Suprapubic skin (tissue), 4 donors: ENCODE data around the gene MRPS21.

Source experiments
- POLR2A ChIP-seq, 2 donors: fragments of 450-650 bp; IDR thresholded peaks; one replicate each; pipeline ENCODE4 v1.6.1; 2017; ENCODE audit warnings: antibody characterized with exemption in 2 of 2, mild to moderate bottlenecking in 2 of 2, moderate library complexity in 2 of 2
- POLR2AphosphoS5 ChIP-seq, 3 donors: sonication (generic); formaldehyde crosslinking; IDR thresholded peaks; one replicate each; pipeline ENCODE4 v1.6.1; 2017; ENCODE audit warnings: antibody characterized with exemption in 3 of 3
- TF ChIP-seq, protein P1 (sequence below), 2 donors: fragments of 200-600 bp in 1 of 2; fragments of 450-650 bp in 1 of 2; sonication (generic) in 1 of 2; IDR thresholded peaks; one replicate each; pipeline ENCODE4 v1.5.1; 2016 to 2019; ENCODE audit warnings: antibody characterized with exemption in 2 of 2, mild to moderate bottlenecking in 1 of 2, moderate library complexity in 1 of 2

DNA sequence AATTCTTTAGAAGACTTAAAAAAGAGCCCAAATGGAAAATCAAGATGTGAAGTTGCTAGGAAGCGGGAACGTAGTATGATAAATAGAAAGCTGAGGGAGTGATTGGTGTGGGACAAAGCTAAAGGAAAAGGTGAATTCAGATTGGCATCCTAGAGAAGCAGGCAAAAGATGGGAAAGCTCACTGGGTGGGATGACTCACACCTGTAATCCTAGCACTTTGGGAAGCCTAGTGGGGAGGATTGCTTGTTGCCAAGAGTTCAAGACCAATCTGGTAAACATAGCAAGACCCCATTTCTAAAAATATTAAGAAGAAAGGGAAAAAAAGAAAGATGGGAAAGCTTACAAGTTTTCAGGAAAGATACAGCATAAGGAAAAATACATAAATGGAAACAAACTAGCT lies 1.8 kb downstream of the MRPS21 start:
- TF ChIP-seq POLR2A (IDR thresholded peaks at IDR 0.05) (no peak), POLR2AphosphoS5 (IDR thresholded peaks at IDR 0.05) (no peak)
- TF ChIP-seq, protein P1, sequence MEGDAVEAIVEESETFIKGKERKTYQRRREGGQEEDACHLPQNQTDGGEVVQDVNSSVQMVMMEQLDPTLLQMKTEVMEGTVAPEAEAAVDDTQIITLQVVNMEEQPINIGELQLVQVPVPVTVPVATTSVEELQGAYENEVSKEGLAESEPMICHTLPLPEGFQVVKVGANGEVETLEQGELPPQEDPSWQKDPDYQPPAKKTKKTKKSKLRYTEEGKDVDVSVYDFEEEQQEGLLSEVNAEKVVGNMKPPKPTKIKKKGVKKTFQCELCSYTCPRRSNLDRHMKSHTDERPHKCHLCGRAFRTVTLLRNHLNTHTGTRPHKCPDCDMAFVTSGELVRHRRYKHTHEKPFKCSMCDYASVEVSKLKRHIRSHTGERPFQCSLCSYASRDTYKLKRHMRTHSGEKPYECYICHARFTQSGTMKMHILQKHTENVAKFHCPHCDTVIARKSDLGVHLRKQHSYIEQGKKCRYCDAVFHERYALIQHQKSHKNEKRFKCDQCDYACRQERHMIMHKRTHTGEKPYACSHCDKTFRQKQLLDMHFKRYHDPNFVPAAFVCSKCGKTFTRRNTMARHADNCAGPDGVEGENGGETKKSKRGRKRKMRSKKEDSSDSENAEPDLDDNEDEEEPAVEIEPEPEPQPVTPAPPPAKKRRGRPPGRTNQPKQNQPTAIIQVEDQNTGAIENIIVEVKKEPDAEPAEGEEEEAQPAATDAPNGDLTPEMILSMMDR (IDR thresholded peaks at IDR 0.05): no peak
